ENCODE results near the gene MCM3AP.
"Not testable (repeated sequence)": the region's sequence is repeated elsewhere in the genome, so short reads cannot be mapped to it uniquely, and the experiment has no call there.

Gene MCM3AP

GRCh38 chr21:46268371-46268770 lies 17.0 kb downstream of the MCM3AP start:
- no peak for DNase-seq

GRCh38 chr21:46266946-46267345 lies 18.5 kb downstream of the MCM3AP start:
- DNase-seq = no peak

DNA sequence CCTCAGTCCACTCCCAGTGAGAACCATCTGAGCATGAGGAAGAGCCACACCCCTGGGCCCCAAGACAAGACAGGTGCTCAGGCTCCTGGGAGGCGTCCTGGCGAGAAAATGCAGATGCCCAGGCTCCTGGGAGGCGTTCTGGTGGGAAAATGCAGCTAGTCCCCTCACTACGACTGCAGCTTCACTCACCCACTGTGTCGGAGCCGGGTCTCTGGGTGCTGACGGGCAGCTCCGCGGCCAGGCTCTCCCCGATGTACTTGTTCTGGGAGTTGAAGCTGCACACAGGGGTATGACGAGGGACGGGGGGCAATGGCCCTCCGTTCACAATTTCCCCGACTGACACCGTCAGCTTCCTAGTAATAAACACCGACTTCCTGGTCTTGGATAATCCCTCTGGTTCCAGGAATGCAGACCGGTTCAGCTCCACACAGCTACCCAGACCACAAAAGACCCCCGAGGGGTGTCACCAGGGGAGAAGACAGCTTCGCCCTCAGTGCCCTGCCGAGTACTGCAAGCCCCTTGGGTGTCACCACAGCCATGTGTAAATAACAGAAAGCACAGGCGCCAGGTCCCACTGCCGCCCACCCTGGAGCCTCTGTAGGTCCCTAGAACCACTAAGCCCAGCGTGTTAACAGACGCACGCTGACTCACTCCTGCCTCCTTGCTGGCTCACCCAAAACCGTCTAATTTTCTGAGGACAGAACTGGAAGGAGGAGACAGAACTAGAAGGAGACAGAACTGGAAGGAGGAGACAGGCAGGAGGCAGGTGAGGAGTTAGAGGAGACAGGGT lies 19.5 kb downstream of the MCM3AP start:
- DNase-seq = no peak

DNA sequence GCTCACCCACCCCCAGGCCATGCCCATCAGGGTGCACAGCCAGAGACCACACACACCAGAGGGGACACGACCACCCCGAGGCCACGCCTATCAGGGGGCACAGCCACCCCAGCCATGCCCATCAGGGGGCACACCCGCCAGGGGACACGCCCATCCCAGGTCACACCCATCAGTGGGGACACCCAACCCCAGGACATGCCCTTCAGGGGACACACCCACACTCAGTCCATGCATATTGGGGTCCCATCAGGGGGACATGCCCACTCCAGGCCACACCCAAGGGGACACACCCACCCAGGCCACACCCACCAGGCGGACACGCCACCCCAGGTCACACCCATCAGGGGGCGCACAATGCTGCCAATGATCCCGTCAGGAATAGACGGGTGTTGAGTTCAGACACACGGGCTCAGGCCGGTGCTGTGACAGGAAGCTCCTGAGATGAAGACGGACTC lies 20.7 kb downstream of the MCM3AP start:
- no peak for DNase-seq

DNA sequence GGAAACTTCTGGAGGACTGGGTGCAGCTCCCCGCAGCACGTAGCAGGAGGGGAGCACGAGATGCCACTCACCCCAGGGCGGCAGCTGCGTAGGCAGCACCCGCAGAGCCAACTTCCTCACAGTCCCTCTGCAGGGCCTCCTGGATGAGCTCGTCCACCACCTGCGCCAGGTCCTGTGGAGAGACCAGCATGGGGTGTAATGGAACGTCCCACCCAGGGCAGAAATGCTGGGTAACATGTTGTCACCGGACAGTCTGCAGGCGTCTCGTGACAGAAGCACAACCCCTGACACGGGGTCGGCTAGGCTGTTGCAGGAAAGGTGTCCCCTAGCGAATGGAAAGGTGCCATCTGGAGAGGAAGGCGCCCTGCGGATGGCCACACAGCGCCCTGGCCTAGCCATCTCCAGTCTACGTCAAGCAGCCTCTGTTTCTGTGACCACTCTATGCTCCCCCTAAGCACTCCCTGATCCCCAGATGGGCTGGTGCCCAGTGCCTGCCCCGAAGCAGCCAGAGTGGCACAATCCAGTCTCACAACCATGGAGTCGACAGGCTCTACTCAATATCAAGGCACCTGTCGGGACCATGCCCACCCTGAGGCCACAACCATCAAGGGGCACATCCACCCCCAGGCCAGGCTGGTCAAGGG lies 21.2 kb downstream of the MCM3AP start:
- no peak for DNase-seq

GRCh38 chr21:46256501-46256994 lies 28.9 kb downstream of the MCM3AP start:
- no peak for DNase-seq

GRCh38 chr21:46255758-46256337 lies 29.6 kb downstream of the MCM3AP start:
- no peak for DNase-seq

DNA sequence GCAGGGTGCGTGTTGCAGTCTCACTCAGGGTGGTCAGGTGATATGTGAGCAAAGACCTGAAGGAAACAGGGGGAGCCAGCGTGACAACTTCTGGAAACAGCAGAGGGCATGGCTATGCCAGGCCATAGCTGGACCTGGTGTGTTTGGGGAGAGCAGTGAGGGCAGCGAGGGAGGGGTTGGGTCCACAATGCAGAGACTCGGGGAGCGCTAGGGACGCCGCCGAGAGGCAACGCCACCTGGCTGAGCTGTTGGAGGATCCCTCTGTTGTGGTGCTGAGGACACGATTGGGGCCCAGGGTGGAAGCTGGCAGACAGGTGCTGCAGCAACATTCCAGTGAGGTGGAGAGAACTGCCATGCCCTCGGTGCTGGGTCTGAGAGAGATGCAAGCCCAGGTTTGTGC lies 30.2 kb downstream of the MCM3AP start:
- DNase-seq = no peak

DNA sequence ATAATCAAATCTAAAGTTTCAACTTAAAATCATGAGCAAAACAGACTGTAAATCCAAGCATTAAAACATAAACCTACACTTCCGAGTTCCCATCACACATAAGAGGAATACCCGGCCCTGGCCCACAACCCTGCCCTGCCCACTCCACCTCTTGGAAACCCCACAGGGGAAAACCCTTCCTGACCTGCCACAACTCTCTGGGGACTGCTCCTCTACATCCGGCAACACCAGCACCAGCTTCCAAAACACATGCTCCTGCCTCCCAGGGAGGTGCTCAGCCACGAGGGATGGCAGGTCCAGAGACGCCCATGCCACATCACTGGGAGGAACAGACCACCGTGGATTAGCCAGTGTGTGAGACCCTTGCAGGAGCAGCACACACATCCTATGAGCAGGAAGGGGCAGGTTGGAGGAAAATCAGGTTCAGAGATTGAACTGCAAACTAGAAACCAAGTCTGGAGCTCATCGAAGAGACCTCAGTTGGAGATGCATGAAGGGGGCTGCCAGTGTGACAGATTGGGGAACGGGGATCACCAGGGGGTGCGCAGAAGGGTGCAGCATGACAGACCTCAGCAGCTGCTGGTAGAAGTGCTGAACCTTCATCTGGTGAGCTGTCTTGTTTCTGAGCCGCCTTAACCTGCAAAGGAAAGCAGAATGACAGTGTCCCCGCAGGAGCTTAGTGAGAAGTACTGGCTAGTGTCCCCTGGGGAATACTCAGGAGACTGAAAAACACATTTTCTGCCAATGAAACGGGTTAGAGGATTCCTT lies 31.0 kb downstream of the MCM3AP start:
- DNase-seq = no peak

DNA sequence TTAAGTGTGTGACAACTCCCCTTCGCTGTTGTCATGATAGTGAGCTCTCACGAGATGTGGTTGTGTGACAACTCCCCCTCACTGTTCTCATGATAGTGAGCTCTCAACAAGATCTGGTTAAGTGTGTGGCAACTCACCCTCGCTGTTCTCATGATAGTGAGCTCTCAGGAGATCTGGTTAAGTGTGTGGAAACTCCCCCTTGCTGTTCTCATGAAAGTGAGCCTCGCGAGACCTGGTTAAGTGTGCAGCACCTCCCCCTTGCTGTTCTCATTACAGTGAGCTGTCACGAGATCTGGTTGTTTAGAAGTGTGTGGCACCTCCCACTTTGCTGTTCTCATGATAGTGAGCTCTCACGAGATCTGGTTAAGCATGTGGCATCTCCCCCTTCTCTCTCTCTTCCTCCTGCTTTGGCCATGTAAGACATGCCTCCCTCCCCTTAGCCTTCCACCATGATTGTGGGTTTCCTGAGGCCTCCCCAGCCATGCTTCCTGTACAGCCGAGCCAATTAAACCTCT lies 31.7 kb downstream of the MCM3AP start:
- DNase-seq = no peak

DNA sequence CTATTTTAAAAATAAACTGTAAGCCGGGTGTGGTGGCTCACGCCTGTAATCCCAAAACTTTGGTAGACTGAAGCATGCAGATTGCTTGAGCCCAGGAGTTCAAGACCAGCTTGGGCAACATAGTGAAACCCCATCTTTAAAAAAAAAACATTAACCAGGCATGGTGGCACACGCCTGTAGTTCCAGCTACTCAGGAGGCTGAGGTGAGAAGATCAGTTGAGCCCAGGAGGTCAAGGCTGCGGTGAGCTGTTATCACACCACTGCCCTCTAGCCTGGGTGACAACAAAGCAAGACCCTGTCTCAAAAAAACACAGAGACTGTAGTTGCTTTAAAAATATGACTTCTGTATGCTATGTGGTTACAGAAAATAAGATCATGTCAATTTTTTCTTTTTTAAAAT lies 32.6 kb downstream of the MCM3AP start:
- no peak for DNase-seq

- no peak for DNase-seq
These were observed 35.2 kb downstream of the MCM3AP start for GRCh38 chr21:46250146-46250725.

GRCh38 chr21:46248827-46249226 lies 36.6 kb downstream of the MCM3AP start:
- DNase-seq = no peak

GRCh38 chr21:46248422-46248782 lies 37.0 kb downstream of the MCM3AP start:
- no peak for DNase-seq

DNA sequence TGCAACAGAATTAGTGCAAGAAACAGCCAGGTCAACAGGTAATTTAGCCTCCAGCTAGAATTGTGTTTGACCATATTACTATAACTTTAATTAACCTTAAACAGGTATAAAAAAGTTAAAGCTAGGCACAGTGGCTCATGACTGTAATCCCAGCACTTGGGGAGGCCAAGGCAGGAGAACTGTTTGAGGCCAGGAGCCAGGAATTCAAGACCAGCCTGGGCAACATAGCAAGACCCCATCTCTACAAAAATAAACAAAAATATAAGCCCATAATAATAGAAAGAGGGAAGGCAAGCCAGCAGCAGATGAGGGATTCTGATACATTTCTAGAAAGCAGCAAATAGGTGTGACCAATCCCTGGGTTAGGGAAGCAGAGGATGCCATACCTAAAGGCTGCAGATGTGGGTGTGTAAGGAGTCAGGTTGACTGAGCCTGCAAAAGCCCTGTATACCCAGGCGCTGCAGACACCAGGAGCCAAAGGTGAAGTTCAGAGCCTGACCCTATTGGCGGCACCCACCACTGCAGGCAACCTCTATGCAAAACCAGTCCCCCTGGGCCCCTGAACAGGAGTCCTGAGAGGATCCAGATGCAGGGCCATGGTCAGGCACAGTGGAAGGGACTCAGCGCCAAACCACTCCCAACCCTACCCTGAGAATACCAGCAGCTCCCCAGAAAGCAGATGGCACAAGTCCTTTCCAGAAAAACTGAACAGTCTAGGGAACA lies 37.6 kb downstream of the MCM3AP start:
- DNase-seq = no peak

- DNase-seq = no peak
These were observed 39.1 kb downstream of the MCM3AP start for GRCh38 chr21:46246345-46246744.

DNA sequence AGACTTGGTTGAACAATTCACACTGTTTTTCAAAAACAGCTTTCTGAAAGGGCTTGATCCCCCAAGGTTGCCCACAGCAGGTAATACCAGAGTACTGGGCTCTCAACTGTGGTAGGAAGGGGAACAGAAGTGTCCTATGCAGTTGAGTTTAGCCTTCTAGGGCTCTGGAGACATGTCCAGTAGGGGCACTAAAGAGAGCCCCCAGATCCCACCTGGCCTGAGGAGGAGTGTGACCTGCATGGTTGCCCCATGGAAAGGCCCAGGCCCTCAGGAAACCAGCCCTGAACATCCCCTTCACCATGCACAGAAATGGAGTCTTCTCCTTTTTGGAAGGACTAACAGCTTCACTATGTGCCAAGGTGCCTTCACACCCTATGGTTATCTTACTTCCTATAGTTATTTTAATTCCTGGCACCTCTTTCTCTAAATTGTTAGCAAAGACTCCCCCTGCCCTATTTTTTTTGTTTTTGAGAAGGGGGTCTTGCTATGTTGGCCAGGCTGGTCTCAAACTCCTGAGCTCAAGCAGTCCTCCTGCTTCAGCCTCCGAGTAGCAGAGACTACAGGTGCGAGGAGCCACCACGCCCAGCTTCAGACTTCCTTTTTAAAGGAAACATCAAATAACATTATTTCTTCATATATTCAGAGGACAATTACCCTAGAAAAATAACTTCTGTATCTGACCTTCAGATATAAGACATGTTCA lies 40.0 kb downstream of the MCM3AP start:
- DNase-seq = no peak

- DNase-seq = no peak
These were observed 40.8 kb downstream of the MCM3AP start for GRCh38 chr21:46244602-46245001.

- DNase-seq = no peak
These were observed 41.5 kb downstream of the MCM3AP start for GRCh38 chr21:46243960-46244361.

DNA sequence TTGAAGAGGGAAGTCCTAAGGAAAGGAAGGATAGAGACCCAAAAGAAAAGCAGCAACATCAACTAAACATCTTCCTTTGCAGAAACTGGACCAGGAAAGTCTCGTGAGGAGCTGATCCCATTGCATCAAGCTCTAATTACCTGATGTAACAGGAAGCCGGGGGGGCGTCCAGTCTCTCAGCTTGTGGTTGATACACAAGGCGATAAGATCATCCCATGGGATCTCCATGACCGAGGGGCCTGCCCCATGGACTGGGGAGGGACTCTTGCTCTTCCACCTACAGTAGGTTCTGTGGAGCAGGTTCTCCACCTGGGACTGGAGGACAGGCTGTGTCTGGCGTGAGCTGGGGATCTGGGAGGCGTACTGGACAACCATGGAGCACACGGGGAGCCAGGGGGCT lies 42.1 kb downstream of the MCM3AP start:
- no peak for DNase-seq

- not testable (repeated sequence) for DNase-seq
These were observed 43.8 kb downstream of the MCM3AP start for GRCh38 chr21:46241577-46241976.
